Gastroesophageal sphincter (tissue), 3 donors: ENCODE results near the gene MYBPH.

Experiments used
- POLR2A ChIP-seq, 2 donors: fragments of 450-650 bp; IDR thresholded peaks; one replicate each; pipeline ENCODE4 v1.6.1; 2017; ENCODE audit warnings: antibody characterized with exemption in 2 of 2, mild to moderate bottlenecking in 2 of 2, moderate library complexity in 1 of 2
- TF ChIP-seq, protein P1 (sequence below), 4 experiments: fragments of 200-600 bp in 2 of 4; fragments of 450-650 bp in 2 of 4; sonication (generic) in 1 of 4; IDR thresholded peaks; one replicate each; pipeline ENCODE4 v1.5.1; 2017 to 2019; ENCODE audit warnings: antibody characterized with exemption in 4 of 4, mild to moderate bottlenecking in 2 of 4, moderate library complexity in 2 of 4

DNA sequence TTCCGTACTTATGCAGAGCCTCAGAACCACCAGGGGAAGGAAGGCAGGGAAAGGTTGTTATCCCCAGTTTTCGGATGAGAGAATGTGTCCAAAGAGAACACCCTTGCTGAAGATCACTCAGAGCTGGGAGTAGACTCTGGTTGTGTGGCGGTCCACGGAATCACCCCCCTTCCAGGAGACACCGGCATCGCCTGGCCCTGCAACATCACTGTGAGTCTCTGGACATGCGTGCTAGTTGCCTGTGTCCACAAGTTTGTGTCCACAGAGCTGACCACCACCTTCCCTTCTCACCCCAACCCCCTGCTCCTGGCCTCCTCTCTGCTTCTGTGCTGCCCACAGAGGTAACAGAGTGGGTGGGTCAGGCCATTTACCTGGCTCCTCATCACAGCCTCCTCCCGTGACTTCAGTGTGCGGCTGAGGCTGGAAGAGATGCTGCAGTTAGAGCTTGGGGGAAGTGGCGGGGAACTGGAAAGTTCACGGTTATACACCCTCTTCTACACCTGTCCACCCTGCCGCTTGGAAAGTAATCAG is 7.3 kb downstream of the MYBPH start:
- TF ChIP-seq, protein P1, sequence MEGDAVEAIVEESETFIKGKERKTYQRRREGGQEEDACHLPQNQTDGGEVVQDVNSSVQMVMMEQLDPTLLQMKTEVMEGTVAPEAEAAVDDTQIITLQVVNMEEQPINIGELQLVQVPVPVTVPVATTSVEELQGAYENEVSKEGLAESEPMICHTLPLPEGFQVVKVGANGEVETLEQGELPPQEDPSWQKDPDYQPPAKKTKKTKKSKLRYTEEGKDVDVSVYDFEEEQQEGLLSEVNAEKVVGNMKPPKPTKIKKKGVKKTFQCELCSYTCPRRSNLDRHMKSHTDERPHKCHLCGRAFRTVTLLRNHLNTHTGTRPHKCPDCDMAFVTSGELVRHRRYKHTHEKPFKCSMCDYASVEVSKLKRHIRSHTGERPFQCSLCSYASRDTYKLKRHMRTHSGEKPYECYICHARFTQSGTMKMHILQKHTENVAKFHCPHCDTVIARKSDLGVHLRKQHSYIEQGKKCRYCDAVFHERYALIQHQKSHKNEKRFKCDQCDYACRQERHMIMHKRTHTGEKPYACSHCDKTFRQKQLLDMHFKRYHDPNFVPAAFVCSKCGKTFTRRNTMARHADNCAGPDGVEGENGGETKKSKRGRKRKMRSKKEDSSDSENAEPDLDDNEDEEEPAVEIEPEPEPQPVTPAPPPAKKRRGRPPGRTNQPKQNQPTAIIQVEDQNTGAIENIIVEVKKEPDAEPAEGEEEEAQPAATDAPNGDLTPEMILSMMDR (IDR thresholded peaks at IDR 0.05): no peak
- TF ChIP-seq POLR2A (IDR thresholded peaks at IDR 0.05): no peak
